Gastroesophageal sphincter (tissue), 4 donors: ENCODE results near the gene TRHDE. TPM values are rescaled to one million over a fixed set of nuclear protein-coding genes. Genes with fewer than 3 reads are reported as not detected.
A peak's percentile ranks its signal among the peaks of the same experiment; 100 is the strongest.

ENCODE experiments used
- ATAC-seq: fragments of 150-250 bp; one replicate; pipeline ENCODE4 v1.9.1; 2016; ENCODE audit warnings: mild to moderate bottlenecking, moderate library complexity
- H3K27ac ChIP-seq, 4 donors: fragments of 200-600 bp; sonication (generic) in 3 of 4; 1 replicate in 3 of 4; 2 replicates in 1 of 4; pipeline ENCODE4 v1.5.1; 2016 to 2019
- H3K27me3 ChIP-seq: fragments of 200-600 bp; sonication (generic); one replicate; pipeline ENCODE4 v1.5.1; 2019
- H3K36me3 ChIP-seq, 2 donors: fragments of 200-600 bp; sonication (generic); one replicate each; pipeline ENCODE4 v1.5.1; 2019; ENCODE audit warnings: control low read depth in 1 of 2
- H3K4me1 ChIP-seq, 3 donors: fragments of 200-600 bp; sonication (generic); 1 replicate in 2 of 3; 2 replicates in 1 of 3; pipeline ENCODE4 v1.5.1; 2016 to 2019; ENCODE audit warnings: control low read depth in 2 of 3
- H3K4me3 ChIP-seq, 2 donors: fragments of 200-600 bp; sonication (generic); one replicate each; pipeline ENCODE4 v1.5.1; 2019; ENCODE audit warnings: mild to moderate bottlenecking in 1 of 2, moderate library complexity in 1 of 2
- H3K9me3 ChIP-seq, 3 donors: fragments of 200-600 bp; sonication (generic); one replicate each; pipeline ENCODE4 v1.5.1; 2017 to 2019; ENCODE audit warnings: control low read depth in 2 of 3
- CTCF ChIP-seq, 4 experiments: fragments of 200-600 bp in 2 of 4; fragments of 450-650 bp in 2 of 4; sonication (generic) in 1 of 4; IDR thresholded peaks; one replicate each; pipeline ENCODE4 v1.5.1; 2017 to 2019; ENCODE audit warnings: antibody characterized with exemption in 4 of 4, mild to moderate bottlenecking in 2 of 4, moderate library complexity in 2 of 4
- EP300 ChIP-seq: sonication (generic); formaldehyde crosslinking; IDR thresholded peaks from one replicate; pipeline ENCODE4 v1.6.1; 2017; ENCODE audit warnings: antibody characterized with exemption, mild to moderate bottlenecking
- POLR2A ChIP-seq, 2 donors: fragments of 450-650 bp; IDR thresholded peaks; one replicate each; pipeline ENCODE4 v1.6.1; 2017; ENCODE audit warnings: antibody characterized with exemption in 2 of 2, mild to moderate bottlenecking in 2 of 2, moderate library complexity in 1 of 2
- POLR2AphosphoS5 ChIP-seq: sonication (generic); formaldehyde crosslinking; IDR thresholded peaks from one replicate; pipeline ENCODE4 v1.6.1; 2017; ENCODE audit warnings: antibody characterized with exemption
- WGBS, 2 donors: methylation state at CpG; one replicate each; pipeline ENCODE4 v1.1.5; 2018; ENCODE audit warnings: low coverage in 1 of 2; 5-methylcytosine and 5-hydroxymethylcytosine counted together
- total RNA-seq, 4 donors: library from RNA; depleted of rRNA; stranded (reverse); fragments of >200 nt; gene quantifications; one replicate each; pipeline ENCODE4 v1.1.0, GENCODE V29; 2016

TRHDE gene
- total RNA-seq, 4 donors from 2014 or later: 0.74 to 2.3 (median 1.0) TPM

GRCh38 chr12:72270246-72270645 is 1.9 kb upstream of the TRHDE start:
- ATAC-seq: no peak

GRCh38 chr12:72270961-72271360 is 1.2 kb upstream of the TRHDE start:
- WGBS, 2 donors: 47% methylated on average over 6 of the region's 6 CpGs
- H3K4me3 ChIP-seq: peak overlapping the region in 1 of 2 donors; percentile 59
- peaks cover 74% of the 10 kb centered on the region for H3K27me3 ChIP-seq
- no peak for ATAC-seq
- peaks cover 0 to 30% (median 12%) of the 10 kb centered on the region in 3 donors for H3K4me1 ChIP-seq
- TF ChIP-seq CTCF (IDR thresholded peaks at IDR 0.05): no peak
- H3K9me3 ChIP-seq: no peaks in the 10 kb centered on the region
- H3K27ac ChIP-seq: no peak overlapping the region
- no peaks in the 10 kb centered on the region for H3K36me3 ChIP-seq

More at GRCh38 chr12:72270246-72270645, 1.9 kb upstream of the TRHDE start:
- no peak for TF ChIP-seq POLR2AphosphoS5
- TF ChIP-seq CTCF (IDR thresholded peaks at IDR 0.05): no peak
- no peak for TF ChIP-seq EP300
- TF ChIP-seq POLR2A (IDR thresholded peaks at IDR 0.05): no peak
- Histone ChIP-seq H3K36me3 (no peaks in the 10 kb centered on the region), H3K4me3 (no peak overlapping the region), H3K4me1 (peaks cover 0 to 30% (median 12%) of the 10 kb centered on the region in 3 donors), H3K27ac (no peak overlapping the region), H3K27me3 (peaks cover 68% of the 10 kb centered on the region), H3K9me3 (no peaks in the 10 kb centered on the region)
- 71 to 74% methylated on average over 2 of the region's 2 CpGs for WGBS, 2 donors

DNA sequence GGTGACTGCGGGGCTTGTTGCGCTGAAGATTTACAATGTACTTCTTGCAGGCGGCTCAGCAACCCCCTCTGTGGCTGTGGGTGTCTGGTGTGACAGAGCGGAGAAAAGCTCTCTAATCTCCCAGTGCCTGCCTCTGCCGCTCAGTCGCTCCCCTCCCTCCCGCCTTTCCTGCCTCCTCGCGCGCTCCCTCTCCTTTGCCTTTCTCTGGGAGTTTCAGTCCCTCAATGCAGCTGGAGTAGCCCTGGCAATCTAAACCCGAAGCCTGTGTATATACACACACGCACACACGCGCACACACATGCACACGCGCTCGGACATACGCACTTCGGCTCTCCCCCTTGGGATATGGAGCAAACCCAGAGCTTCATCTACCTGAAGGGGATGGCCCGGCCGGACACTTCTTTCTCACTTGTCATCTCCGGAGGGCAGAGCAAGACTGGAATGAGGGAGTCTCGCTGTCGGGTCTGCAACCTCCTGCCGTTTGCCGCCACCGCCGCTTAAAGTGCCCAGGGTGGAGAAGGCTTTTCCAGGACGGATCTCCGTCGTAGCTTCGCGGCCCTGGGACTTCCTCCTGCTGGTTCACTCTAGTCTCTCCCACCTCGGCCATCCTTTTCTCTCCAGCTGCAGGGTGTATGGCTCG is 599 bp upstream of the TRHDE start:
- TF ChIP-seq POLR2A (IDR thresholded peaks at IDR 0.05): no peak
- no peak for TF ChIP-seq CTCF (IDR thresholded peaks at IDR 0.05)
- no peak for TF ChIP-seq EP300
- TF ChIP-seq POLR2AphosphoS5: no peak
- peak overlapping the region in 3 of 4 donors; percentile 35 to 64 (median 46) for H3K27ac ChIP-seq
- H3K4me3 ChIP-seq: peak overlapping the region; percentile 26 to 59
- peaks cover 0 to 30% (median 12%) of the 10 kb centered on the region in 3 donors for H3K4me1 ChIP-seq
- 1% methylated on average over 20 to 23 of the region's 35 CpGs for WGBS, 2 donors
- peaks cover 80% of the 10 kb centered on the region for H3K27me3 ChIP-seq
- H3K9me3 ChIP-seq: no peaks in the 10 kb centered on the region
- no peaks in the 10 kb centered on the region for H3K36me3 ChIP-seq
- ATAC-seq: peak; percentile 37

- H3K4me1 ChIP-seq: peaks cover 0 to 30% (median 12%) of the 10 kb centered on the region in 3 donors
- WGBS, 2 donors: 1% methylated on average over 20 of the region's 79 CpGs; no CpG with 5 or more reads in 1 of the 2 donors
- H3K27ac ChIP-seq: peak overlapping the region in 3 of 4 donors; percentile 24 to 64 (median 35)
- no peaks in the 10 kb centered on the region for H3K9me3 ChIP-seq
- H3K27me3 ChIP-seq: peaks cover 84% of the 10 kb centered on the region
- TF ChIP-seq EP300 (no peak), POLR2A (IDR thresholded peaks at IDR 0.05) (no peak), POLR2AphosphoS5 (no peak), CTCF (IDR thresholded peaks at IDR 0.05) (no peak)
- peak overlapping the region in 1 of 2 donors; percentile 59 for H3K4me3 ChIP-seq
- no peaks in the 10 kb centered on the region for H3K36me3 ChIP-seq
- ATAC-seq: no peak
Observed at GRCh38 chr12:72272731-72273498, 745 bp downstream of the TRHDE start.

DNA sequence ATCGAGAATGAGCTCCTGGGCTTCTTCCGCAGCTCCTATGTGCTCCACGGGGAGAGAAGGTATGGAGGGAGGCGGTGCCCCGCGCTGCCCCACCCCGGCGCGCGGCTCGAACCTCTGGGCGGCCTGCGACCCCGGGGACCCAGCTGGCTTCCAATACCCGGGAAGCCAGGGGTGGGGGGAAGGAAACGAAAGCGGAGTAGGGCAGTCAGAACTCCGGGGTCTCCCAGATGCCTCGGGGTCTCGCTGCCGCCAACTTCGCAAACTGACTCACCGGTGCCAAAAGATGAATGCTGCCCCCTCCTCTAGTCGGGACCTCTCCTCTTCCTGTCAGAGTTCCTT is 1.3 kb downstream of the TRHDE start:
- no peak for TF ChIP-seq POLR2A (IDR thresholded peaks at IDR 0.05)
- TF ChIP-seq POLR2AphosphoS5: no peak
- TF ChIP-seq EP300: no peak
- TF ChIP-seq CTCF (IDR thresholded peaks at IDR 0.05): no peak
- H3K36me3 ChIP-seq: no peaks in the 10 kb centered on the region
- ATAC-seq: no peak
- no CpG with 5 or more reads among the region's 24 CpGs for WGBS, 2 donors
- peak overlapping the region in 2 of 4 donors; percentile 24 to 64 for H3K27ac ChIP-seq
- no peaks in the 10 kb centered on the region for H3K9me3 ChIP-seq
- H3K4me3 ChIP-seq: peak overlapping the region in 1 of 2 donors; percentile 59
- H3K4me1 ChIP-seq: peaks cover 0 to 30% (median 12%) of the 10 kb centered on the region in 3 donors
- peaks cover 84% of the 10 kb centered on the region for H3K27me3 ChIP-seq
